ENCODE data around the gene MT1G.
A peak's percentile ranks its signal among the peaks of the same experiment; 100 is the strongest.

MT1G gene

GRCh38 chr16:56643833-56644232 lies 24.0 kb downstream of the MT1G start:
- peaks cover 100% of the 10 kb centered on the region for H3K27me3 Mint-ChIP-seq (ENCODE audit: low read depth, poor library complexity)
- DNase-seq = no peak
- no peaks in the 10 kb centered on the region for H3K9me3 Mint-ChIP-seq
- peak overlapping the region; percentile 13 for H3K4me3 Mint-ChIP-seq
- H3K36me3 Mint-ChIP-seq (ENCODE audit: low read depth) = no peaks in the 10 kb centered on the region
- no peak overlapping the region for H3K27ac Mint-ChIP-seq
- no peak for TF ChIP-seq CTCF (IDR thresholded peaks at IDR 0.05)
- H3K4me1 Mint-ChIP-seq = peaks cover 16% of the 10 kb centered on the region

GRCh38 chr16:56643080-56643778 lies 24.6 kb downstream of the MT1G start:
- H3K27ac Mint-ChIP-seq = no peak overlapping the region
- peak overlapping the region; percentile 13 for H3K4me3 Mint-ChIP-seq
- H3K4me1 Mint-ChIP-seq = peaks cover 16% of the 10 kb centered on the region
- DNase-seq = peak; percentile 63
- TF ChIP-seq CTCF (IDR thresholded peaks at IDR 0.05) = no peak
- no peaks in the 10 kb centered on the region for H3K36me3 Mint-ChIP-seq (ENCODE audit: low read depth)
- peaks cover 100% of the 10 kb centered on the region for H3K27me3 Mint-ChIP-seq (ENCODE audit: low read depth, poor library complexity)
- H3K9me3 Mint-ChIP-seq = no peaks in the 10 kb centered on the region

- no peak for TF ChIP-seq CTCF (IDR thresholded peaks at IDR 0.05)
- no peak overlapping the region for H3K4me3 Mint-ChIP-seq
- peaks cover 100% of the 10 kb centered on the region for H3K27me3 Mint-ChIP-seq (ENCODE audit: low read depth, poor library complexity)
- H3K27ac Mint-ChIP-seq = no peak overlapping the region
- peaks cover 22% of the 10 kb centered on the region for H3K4me1 Mint-ChIP-seq
- no peaks in the 10 kb centered on the region for H3K9me3 Mint-ChIP-seq
- no peak for DNase-seq
- H3K36me3 Mint-ChIP-seq (ENCODE audit: low read depth) = no peaks in the 10 kb centered on the region
Measured at GRCh38 chr16:56641166-56641565, 26.7 kb downstream of the MT1G start.

- no peak for TF ChIP-seq CTCF (IDR thresholded peaks at IDR 0.05)
- Mint-ChIP-seq H3K36me3 (ENCODE audit: low read depth) (no peaks in the 10 kb centered on the region), H3K4me1 (peaks cover 22% of the 10 kb centered on the region), H3K9me3 (no peaks in the 10 kb centered on the region), H3K4me3 (no peak overlapping the region), H3K27ac (no peak overlapping the region), H3K27me3 (ENCODE audit: low read depth, poor library complexity) (peaks cover 100% of the 10 kb centered on the region)
- DNase-seq = no peak
Measured at GRCh38 chr16:56640076-56640475, 27.8 kb downstream of the MT1G start.

GRCh38 chr16:56639045-56639444 lies 28.8 kb downstream of the MT1G start:
- peaks cover 100% of the 10 kb centered on the region for H3K27me3 Mint-ChIP-seq (ENCODE audit: low read depth, poor library complexity)

More at GRCh38 chr16:56639045-56639444, 28.8 kb downstream of the MT1G start:
- DNase-seq = no peak
- Mint-ChIP-seq H3K27ac (no peak overlapping the region), H3K36me3 (ENCODE audit: low read depth) (no peaks in the 10 kb centered on the region), H3K4me1 (peaks cover 21% of the 10 kb centered on the region), H3K4me3 (no peak overlapping the region), H3K9me3 (no peaks in the 10 kb centered on the region)
- no peak for TF ChIP-seq CTCF (IDR thresholded peaks at IDR 0.05)

Measured in nephron progenitor cell (in vitro differentiated cells).